Effector CD8-positive, alpha-beta T cell (primary cell): Measurements from ENCODE around the gene IL22RA1.

Experiments
- DNase-seq: peaks from one replicate; lab custom pipeline; 2025; lab: John Stamatoyannopoulos, UW

IL22RA1 gene

DNA sequence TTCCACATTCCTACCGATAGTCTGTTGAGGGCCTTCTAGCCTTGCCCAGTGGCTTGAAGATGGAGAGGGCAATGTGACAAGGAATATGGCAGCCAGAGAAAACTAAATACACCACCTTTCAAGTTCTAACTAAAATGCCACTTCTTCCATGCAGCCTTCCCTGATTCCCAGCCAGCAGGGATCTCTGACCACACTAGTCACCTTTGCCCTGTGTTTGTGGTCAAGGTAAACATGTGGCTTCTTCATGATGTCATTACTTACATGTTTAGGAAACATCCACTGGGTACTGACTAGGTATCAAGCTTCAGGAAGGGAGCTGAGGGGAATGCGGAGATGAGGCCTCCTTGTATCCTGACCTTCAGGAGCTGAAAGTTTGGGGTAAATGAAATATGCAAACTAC is 22.6 kb upstream of the IL22RA1 start:
- no peak for DNase-seq

- DNase-seq: no peak
Measured at GRCh38 chr1:24164004-24164403, 21.1 kb upstream of the IL22RA1 start.

- no peak for DNase-seq
Measured at GRCh38 chr1:24162201-24162600, 19.3 kb upstream of the IL22RA1 start.

- DNase-seq: no peak
Measured at GRCh38 chr1:24161270-24161669, 18.3 kb upstream of the IL22RA1 start.

DNA sequence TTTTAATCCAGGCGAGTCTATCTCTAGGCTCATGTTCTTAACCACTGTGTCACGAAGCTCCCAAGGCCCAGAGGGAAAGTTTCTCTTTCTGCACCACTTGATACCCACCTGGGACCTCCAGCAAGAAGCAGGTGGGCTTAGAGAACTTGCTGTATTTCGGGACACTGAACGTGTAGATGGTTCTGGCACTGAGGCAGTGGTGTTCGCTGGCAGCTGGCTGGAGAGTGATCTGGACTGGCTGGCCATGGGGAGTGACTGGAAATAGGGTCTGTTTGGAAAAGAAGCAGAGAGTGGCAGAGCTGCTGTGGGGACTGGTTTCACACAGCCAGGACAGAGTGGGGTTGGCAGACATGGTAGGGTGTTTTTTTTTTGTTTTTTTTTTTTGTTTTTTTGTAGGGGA is 16.4 kb upstream of the IL22RA1 start:
- DNase-seq: no peak

GRCh38 chr1:24157918-24158481 is 15.1 kb upstream of the IL22RA1 start:
- no peak for DNase-seq

GRCh38 chr1:24156542-24157260 is 13.8 kb upstream of the IL22RA1 start:
- DNase-seq: no peak

DNA sequence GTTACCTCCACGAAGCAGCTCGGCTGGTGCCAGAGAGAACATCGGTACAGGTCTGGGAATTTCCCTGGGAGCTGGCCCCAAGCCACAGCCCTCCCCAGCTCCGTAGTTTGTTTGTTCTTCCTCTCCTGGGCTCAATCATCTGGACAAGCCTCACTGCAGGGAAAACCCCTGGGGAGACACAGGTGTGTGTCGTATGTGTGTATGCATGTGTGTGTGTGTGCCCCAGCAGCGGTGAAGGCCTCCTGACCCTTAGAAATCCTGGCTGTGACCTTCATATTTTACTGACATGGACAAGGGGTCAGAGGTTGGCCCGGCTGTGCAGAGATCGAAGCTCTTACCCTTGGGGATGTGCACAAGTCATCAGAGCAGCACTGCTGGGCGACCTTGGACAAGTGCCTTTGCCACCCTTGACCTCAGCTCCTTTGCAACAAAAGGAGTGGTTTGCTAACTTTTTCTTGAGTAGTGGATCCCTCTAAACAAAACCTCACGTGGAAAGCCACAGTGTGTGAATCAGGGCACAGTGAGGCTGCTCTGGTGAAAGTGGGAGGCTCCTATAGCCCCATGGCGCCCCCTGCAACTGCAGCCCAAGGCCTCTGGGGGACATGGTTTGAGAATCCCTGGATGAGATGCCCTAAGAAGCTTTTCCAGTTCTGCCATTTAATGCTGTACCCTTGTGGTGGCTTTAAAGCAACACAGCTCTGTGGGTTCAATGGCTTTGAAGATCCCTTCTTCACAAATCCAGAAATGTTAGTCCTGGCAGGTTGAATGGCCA is 12.3 kb upstream of the IL22RA1 start:
- DNase-seq: no peak

GRCh38 chr1:24154215-24154614 is 11.3 kb upstream of the IL22RA1 start:
- DNase-seq: no peak

- DNase-seq: no peak
Measured at GRCh38 chr1:24152631-24153494, 9.9 kb upstream of the IL22RA1 start.

GRCh38 chr1:24151175-24151533 is 8.2 kb upstream of the IL22RA1 start:
- no peak for DNase-seq

DNA sequence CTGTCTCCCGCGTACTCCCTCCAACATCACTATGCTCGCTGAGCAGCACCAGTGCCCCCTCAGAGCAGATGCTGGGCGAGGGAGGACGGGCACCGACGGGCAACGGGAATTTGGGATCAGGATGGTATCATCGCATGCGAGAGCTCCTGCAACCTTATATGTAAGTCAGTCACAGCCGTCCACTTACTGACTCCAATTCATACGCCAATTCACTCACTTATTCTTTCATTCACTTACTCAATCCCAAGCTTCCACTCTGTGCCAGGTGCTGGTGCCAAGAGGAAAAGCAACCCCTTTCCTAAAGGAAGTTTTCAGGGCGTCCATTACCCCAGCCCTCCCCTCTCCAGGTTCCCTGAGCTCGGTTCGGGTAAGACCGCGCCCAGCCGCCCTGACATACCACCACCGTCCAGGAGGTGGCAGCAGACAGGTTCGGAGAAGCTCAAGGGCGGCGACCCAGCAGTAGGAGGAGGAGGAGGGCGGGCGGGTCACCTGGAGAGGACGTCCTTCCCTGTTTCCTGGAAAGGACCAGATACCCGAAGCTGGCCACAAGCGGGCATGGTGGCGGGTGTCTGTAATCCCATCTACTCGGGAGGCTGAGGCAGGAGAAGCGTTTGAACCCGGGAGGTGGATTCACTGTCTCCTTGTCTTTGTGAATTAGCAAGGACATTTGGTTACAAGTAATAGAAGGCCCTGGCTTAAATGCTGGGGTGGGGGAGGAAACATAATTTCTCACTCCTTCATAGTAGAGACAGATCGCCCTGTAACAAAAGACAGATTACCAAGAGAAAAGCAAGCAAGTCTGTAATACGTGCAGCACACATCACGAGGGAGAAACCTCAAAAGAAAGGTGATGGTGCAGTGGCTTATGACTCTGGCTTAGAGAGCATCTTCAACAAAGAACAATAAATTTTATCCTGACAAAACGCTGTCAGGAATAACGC is 7.6 kb upstream of the IL22RA1 start:
- peak; percentile 83 for DNase-seq

DNA sequence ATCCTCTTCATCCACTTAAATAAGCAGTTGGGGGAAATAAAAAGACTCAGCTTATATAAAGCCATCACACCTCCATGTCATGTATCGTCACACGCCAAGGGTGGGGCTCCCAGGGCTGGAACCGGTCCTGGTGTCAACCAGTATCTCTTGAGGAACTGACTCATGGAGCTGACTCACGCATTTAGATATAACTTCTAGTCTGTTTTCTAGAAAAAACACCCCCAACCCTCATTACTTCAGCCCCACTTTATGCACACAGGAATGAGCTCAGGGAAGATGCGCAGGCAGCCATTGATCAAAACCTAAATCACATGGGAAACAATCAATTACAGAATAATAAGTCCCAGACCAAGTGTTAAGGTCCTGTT is 6.9 kb upstream of the IL22RA1 start:
- DNase-seq: no peak

DNA sequence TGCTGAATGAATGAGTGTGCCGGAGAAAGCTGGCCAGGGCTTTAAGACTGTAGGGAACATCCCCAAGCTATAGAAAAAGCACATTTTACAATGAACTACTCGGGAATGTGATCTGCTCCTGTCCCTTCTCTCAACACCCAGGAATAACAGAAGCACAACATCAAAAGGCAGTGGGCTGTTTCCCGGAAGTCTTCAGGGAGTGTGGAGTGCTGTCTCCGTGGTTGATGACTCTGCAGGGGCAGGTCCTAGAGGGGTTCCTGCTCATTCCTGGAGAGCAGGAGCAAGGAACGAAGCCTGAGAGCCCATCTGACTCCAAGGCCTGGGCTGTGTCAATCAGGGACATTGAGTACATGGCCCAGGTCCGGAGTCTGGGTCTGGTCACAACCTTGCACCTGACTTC is 4.9 kb upstream of the IL22RA1 start:
- no peak for DNase-seq

GRCh38 chr1:24147194-24147593 is 4.3 kb upstream of the IL22RA1 start:
- DNase-seq: no peak

DNA sequence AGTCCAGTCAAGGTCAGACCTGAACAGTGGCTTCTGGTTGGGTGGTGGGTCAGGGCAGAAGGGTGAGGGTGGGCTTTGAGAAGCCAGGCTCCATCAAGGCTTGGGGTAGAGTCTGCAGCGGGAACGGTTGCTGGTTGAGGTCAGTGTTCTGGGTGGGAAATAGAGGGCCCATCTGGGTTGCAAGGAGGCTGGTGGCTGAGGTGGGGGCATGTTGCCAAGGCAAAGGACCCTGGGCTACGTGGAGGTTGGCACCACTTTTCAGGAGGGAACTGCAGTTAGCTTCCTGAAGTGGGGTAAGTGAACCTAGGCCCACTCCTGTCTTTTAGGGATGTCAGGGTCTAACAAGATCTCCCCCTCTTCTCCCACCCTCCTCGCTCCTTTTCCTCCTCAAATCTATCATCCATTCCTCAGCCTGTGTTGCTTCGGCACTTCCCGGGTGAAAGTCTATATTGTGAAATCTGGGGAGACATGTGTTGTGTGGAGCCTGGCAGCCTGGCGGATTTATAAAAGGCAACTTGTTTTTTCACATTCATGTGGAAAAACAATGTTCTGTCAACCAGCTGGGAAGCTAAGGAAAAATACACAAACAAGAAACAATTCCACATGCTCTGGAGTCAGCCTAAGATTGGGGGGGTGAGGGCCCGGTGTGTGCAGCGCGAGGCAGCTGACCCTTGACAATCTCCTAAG is 1.5 kb downstream of the IL22RA1 start:
- DNase-seq: no peak

DNA sequence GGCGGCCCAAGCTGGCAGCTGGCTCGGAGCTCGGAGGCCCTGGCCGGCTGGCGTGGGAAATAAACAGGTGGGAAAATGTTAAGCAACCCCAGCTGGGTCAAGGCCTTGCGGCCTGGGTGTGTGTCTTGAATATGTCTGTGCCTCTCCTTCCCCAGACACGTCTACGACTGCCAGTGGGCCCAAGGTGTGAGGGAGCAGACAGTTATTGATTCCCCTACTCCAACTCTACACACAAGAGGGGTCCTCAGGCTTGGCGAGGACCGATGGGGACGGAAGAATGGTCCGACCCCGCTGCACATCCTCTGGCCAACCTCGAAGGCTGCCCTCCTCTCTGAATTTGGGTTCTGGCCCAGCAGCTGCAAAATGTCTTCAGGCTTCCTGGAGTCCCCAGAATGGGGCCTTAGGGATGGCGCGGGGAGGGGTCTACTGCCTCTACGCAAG is 2.2 kb downstream of the IL22RA1 start:
- DNase-seq: no peak

- DNase-seq: no peak
Measured at GRCh38 chr1:24139841-24140425, 3.0 kb downstream of the IL22RA1 start.

GRCh38 chr1:24139222-24139489 is 3.8 kb downstream of the IL22RA1 start:
- no peak for DNase-seq

GRCh38 chr1:24138476-24139221 is 4.3 kb downstream of the IL22RA1 start:
- no peak for DNase-seq
